HG03565 (cell line): Measurements from ENCODE around the gene FOXL2.

Experiments used
- ATAC-seq: cut with Tn5 transposase; IDR thresholded peaks from one replicate; pipeline ENCODE4 v1.9.1; 2021; ENCODE audit warnings: mild to moderate bottlenecking, moderate library complexity; ENCODE audit not compliant: unreplicated experiment

FOXL2 gene

GRCh38 chr3:138898708-138899107 is 48.2 kb downstream of the FOXL2 start:
- ATAC-seq: no peak

- no peak for ATAC-seq
Measured at GRCh38 chr3:138898301-138898700, 48.6 kb downstream of the FOXL2 start.
